Measurements from ENCODE around the gene RCAN2. TPM values are rescaled to one million over a fixed set of nuclear protein-coding genes. Genes with fewer than 3 reads are reported as not detected.

Gene RCAN2
- total and polyA plus RNA-seq, 4 donors: 4.5 to 16.7 (median 4.8) TPM

- 77 to 86% methylated on average over 2 of the region's 2 CpGs for WGBS, 2 donors
- Histone ChIP-seq H3K9ac (ENCODE audit: insufficient read depth in 1 of 2, low read length in 2 of 2) (no peak overlapping the region), H3K27me3 (ENCODE audit: control insufficient read depth in 3 of 3, insufficient read depth in 3 of 3, low read length in 2 of 3) (no peaks in the 10 kb centered on the region), H3K36me3 (ENCODE audit: control insufficient read depth in 4 of 4, insufficient read depth in 4 of 4, low read length in 4 of 4) (no peaks in the 10 kb centered on the region), H3K4me3 (no peak overlapping the region), H3K27ac (ENCODE audit: low read depth in 1 of 2, low read length in 1 of 2) (peak overlapping the region in 1 of 2 donors; percentile 53), H3K9me3 (ENCODE audit: control insufficient read depth in 4 of 4, insufficient read depth in 3 of 4, low read length in 3 of 4) (no peaks in the 10 kb centered on the region), H3K4me1 (ENCODE audit: control insufficient read depth in 5 of 5, insufficient read depth in 5 of 5, low read length in 5 of 5) (peaks cover 0 to 28% (median 1%) of the 10 kb centered on the region in 5 donors)
- ATAC-seq (ENCODE audit: insufficient read depth, low FRiP score) (no peak), DNase-seq (no peak)
- no peak for TF ChIP-seq CTCF (IDR thresholded peaks at IDR 0.05; ENCODE audit: control extremely low read depth, extremely low read depth)
These were observed 170.7 kb downstream of the RCAN2 start for GRCh38 chr6:46320505-46320904.

DNA sequence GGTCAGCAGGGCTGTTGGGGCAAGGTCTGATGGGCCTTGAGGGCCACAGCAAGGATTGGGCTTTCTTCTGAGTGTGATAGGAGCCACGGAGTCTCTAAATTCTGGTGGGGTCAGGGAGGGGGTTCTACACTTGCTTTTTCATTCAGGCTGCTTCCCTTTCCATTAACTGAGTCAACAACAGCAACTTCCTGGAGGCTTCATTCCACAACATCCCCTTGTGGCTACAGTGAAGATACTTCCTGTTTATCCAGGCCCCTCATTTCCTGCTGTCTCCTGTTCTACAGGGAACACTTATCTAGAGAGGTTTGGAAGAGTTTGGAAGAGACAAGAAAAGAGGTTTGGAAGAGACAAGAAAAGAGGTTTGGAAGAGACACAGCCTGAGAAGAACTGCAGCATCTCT is 175.7 kb downstream of the RCAN2 start:
- no peaks in the 10 kb centered on the region for H3K36me3 ChIP-seq (ENCODE audit: control insufficient read depth in 4 of 4, insufficient read depth in 4 of 4, low read length in 4 of 4)
- no peak for ATAC-seq (ENCODE audit: insufficient read depth, low FRiP score)
- peaks cover 0 to 7% (median 0%) of the 10 kb centered on the region in 3 donors for H3K27me3 ChIP-seq (ENCODE audit: control insufficient read depth in 3 of 3, insufficient read depth in 3 of 3, low read length in 2 of 3)
- no peak overlapping the region for H3K9ac ChIP-seq (ENCODE audit: insufficient read depth in 1 of 2, low read length in 2 of 2)
- no peak for DNase-seq
- H3K4me3 ChIP-seq: no peak overlapping the region
- 30 to 36% methylated on average over 1 of the region's 1 CpG for WGBS, 2 donors
- H3K27ac ChIP-seq (ENCODE audit: low read depth in 1 of 2, low read length in 1 of 2): no peak overlapping the region
- H3K4me1 ChIP-seq (ENCODE audit: control insufficient read depth in 5 of 5, insufficient read depth in 5 of 5, low read length in 5 of 5): peaks cover 0 to 9% (median 0%) of the 10 kb centered on the region in 5 donors
- no peaks in the 10 kb centered on the region for H3K9me3 ChIP-seq (ENCODE audit: control insufficient read depth in 4 of 4, insufficient read depth in 3 of 4, low read length in 3 of 4)
- no peak for TF ChIP-seq CTCF (IDR thresholded peaks at IDR 0.05; ENCODE audit: control extremely low read depth, extremely low read depth)

- no peaks in the 10 kb centered on the region for H3K36me3 ChIP-seq (ENCODE audit: control insufficient read depth in 4 of 4, insufficient read depth in 4 of 4, low read length in 4 of 4)
- H3K4me1 ChIP-seq (ENCODE audit: control insufficient read depth in 5 of 5, insufficient read depth in 5 of 5, low read length in 5 of 5): peaks cover 0 to 2% (median 0%) of the 10 kb centered on the region in 5 donors
- H3K27me3 ChIP-seq (ENCODE audit: control insufficient read depth in 3 of 3, insufficient read depth in 3 of 3, low read length in 2 of 3): peaks cover 0 to 7% (median 0%) of the 10 kb centered on the region in 3 donors
- DNase-seq: no peak
- ATAC-seq (ENCODE audit: insufficient read depth, low FRiP score): no peak
- no peak for TF ChIP-seq CTCF (IDR thresholded peaks at IDR 0.05; ENCODE audit: control extremely low read depth, extremely low read depth)
- H3K9ac ChIP-seq (ENCODE audit: insufficient read depth in 1 of 2, low read length in 2 of 2): no peak overlapping the region
- 90 to 98% methylated on average over 3 of the region's 3 CpGs for WGBS, 2 donors
- no peaks in the 10 kb centered on the region for H3K9me3 ChIP-seq (ENCODE audit: control insufficient read depth in 4 of 4, insufficient read depth in 3 of 4, low read length in 3 of 4)
- no peak overlapping the region for H3K27ac ChIP-seq (ENCODE audit: low read depth in 1 of 2, low read length in 1 of 2)
- H3K4me3 ChIP-seq: no peak overlapping the region
These were observed 178.6 kb downstream of the RCAN2 start for GRCh38 chr6:46312654-46313053.

GRCh38 chr6:46310196-46310595 is 181.1 kb downstream of the RCAN2 start:
- H3K4me3 ChIP-seq: no peak overlapping the region
- DNase-seq: no peak
- WGBS, 2 donors: 70 to 81% methylated on average over 1 of the region's 1 CpG

More at GRCh38 chr6:46310196-46310595, 181.1 kb downstream of the RCAN2 start:
- Histone ChIP-seq H3K9ac (ENCODE audit: insufficient read depth in 1 of 2, low read length in 2 of 2) (no peak overlapping the region), H3K27ac (ENCODE audit: low read depth in 1 of 2, low read length in 1 of 2) (no peak overlapping the region), H3K36me3 (ENCODE audit: control insufficient read depth in 4 of 4, insufficient read depth in 4 of 4, low read length in 4 of 4) (no peaks in the 10 kb centered on the region), H3K9me3 (ENCODE audit: control insufficient read depth in 4 of 4, insufficient read depth in 3 of 4, low read length in 3 of 4) (no peaks in the 10 kb centered on the region), H3K4me1 (ENCODE audit: control insufficient read depth in 5 of 5, insufficient read depth in 5 of 5, low read length in 5 of 5) (peaks cover 0 to 5% (median 0%) of the 10 kb centered on the region in 5 donors), H3K27me3 (ENCODE audit: control insufficient read depth in 3 of 3, insufficient read depth in 3 of 3, low read length in 2 of 3) (peaks cover 0 to 7% (median 0%) of the 10 kb centered on the region in 3 donors)
- ATAC-seq (ENCODE audit: insufficient read depth, low FRiP score): no peak
- TF ChIP-seq CTCF (IDR thresholded peaks at IDR 0.05; ENCODE audit: control extremely low read depth, extremely low read depth): no peak
